HG02623 (cell line): Measurements from ENCODE around the gene SUSD1.
"Not testable (repeated sequence)": the region's sequence is repeated elsewhere in the genome, so short reads cannot be mapped to it uniquely, and the experiment has no call there.

Source experiments
- ATAC-seq: cut with Tn5 transposase; IDR thresholded peaks from one replicate; pipeline ENCODE4 v1.9.1; 2021; ENCODE audit warnings: moderate library complexity; ENCODE audit not compliant: unreplicated experiment

SUSD1 gene

GRCh38 chr9:112174965-112175795 is at the start of gene SUSD1:
Gene SUSD1, minus strand, starts transcription at chr9:112175297. Its CDS starts 62 bp downstream, at chr9:112175235.
- ATAC-seq: peak; percentile 39

GRCh38 chr9:112224401-112225289 is 49.5 kb upstream of the SUSD1 start:
- ATAC-seq: no peak

GRCh38 chr9:112218908-112219307 is 43.8 kb upstream of the SUSD1 start:
- peak; percentile 94 for ATAC-seq

GRCh38 chr9:112212926-112213325 is 37.8 kb upstream of the SUSD1 start:
- ATAC-seq: no peak

GRCh38 chr9:112207451-112207850 is 32.4 kb upstream of the SUSD1 start:
- no peak for ATAC-seq

- no peak for ATAC-seq
Observed at GRCh38 chr9:112203536-112203935, 28.4 kb upstream of the SUSD1 start.

GRCh38 chr9:112200711-112201110 is 25.6 kb upstream of the SUSD1 start:
- no peak for ATAC-seq

GRCh38 chr9:112198646-112199045 is 23.5 kb upstream of the SUSD1 start:
- ATAC-seq: no peak

- ATAC-seq: no peak
Observed at GRCh38 chr9:112194969-112195431, 19.9 kb upstream of the SUSD1 start.

- no peak for ATAC-seq
Observed at GRCh38 chr9:112193572-112194288, 18.6 kb upstream of the SUSD1 start.

GRCh38 chr9:112190320-112190719 is 15.2 kb upstream of the SUSD1 start:
- ATAC-seq: not testable (repeated sequence)

- ATAC-seq: no peak
Observed at GRCh38 chr9:112188884-112189283, 13.8 kb upstream of the SUSD1 start.

- no peak for ATAC-seq
Observed at GRCh38 chr9:112187404-112187803, 12.3 kb upstream of the SUSD1 start.

GRCh38 chr9:112186695-112187094 is 11.6 kb upstream of the SUSD1 start:
- no peak for ATAC-seq

- ATAC-seq: no peak
Observed at GRCh38 chr9:112184946-112185345, 9.8 kb upstream of the SUSD1 start.

- ATAC-seq: no peak
Observed at GRCh38 chr9:112184221-112184620, 9.1 kb upstream of the SUSD1 start.

GRCh38 chr9:112180387-112180881 is 5.3 kb upstream of the SUSD1 start:
- ATAC-seq: no peak

GRCh38 chr9:112179816-112180215 is 4.7 kb upstream of the SUSD1 start:
- no peak for ATAC-seq

GRCh38 chr9:112176524-112176923 is 1.4 kb upstream of the SUSD1 start:
- no peak for ATAC-seq

- ATAC-seq: no peak
Observed at GRCh38 chr9:112175796-112176315, 759 bp upstream of the SUSD1 start.
